GM23338 (cell line): Measurements from ENCODE around the gene RAB37. TPM values are rescaled to one million over a fixed set of nuclear protein-coding genes. Genes with fewer than 3 reads are reported as not detected.

Source experiments
- ATAC-seq: fragments of 200-7000 bp; cut with Tn5 transposase; 3 replicates; pipeline ENCODE4 v1.9.1; 2020
- DNase-seq: peaks from one replicate; pipeline ENCODE4 v3.0.0-alpha.2; 2015; ENCODE audit warnings: low spot score
- H2AFZ ChIP-seq: fragments of 200-600 bp; sonication (generic); 2 replicates; pipeline ENCODE4 v1.8.0; 2016; ENCODE audit warnings: antibody characterized with exemption, mild to moderate bottlenecking, moderate library complexity
- H3F3A ChIP-seq: fragments of 200-600 bp; sonication (generic); replicated peaks from 2 replicates; pipeline ENCODE4 v1.8.0; 2017; ENCODE audit warnings: antibody characterized with exemption, mixed run types, low read depth
- H3K27ac ChIP-seq: fragments of 200-600 bp; sonication (generic); 2 replicates; pipeline ENCODE4 v1.6.1; 2016; ENCODE audit warnings: low read depth
- H3K27me3 ChIP-seq: fragments of 200-600 bp; sonication (generic); 2 replicates; pipeline ENCODE4 v1.8.0; 2016; ENCODE audit warnings: mild to moderate bottlenecking, mixed run types, moderate library complexity; ENCODE audit not compliant: insufficient read depth
- H3K36me3 ChIP-seq: fragments of 200-600 bp; sonication (generic); 2 replicates; pipeline ENCODE4 v1.8.0; 2016; ENCODE audit warnings: mild to moderate bottlenecking; ENCODE audit not compliant: insufficient read depth
- H3K4me1 ChIP-seq: fragments of 200-600 bp; sonication (generic); 2 replicates; pipeline ENCODE4 v1.8.0; 2016; ENCODE audit warnings: mild to moderate bottlenecking, moderate library complexity; ENCODE audit not compliant: insufficient read depth
- H3K4me2 ChIP-seq: fragments of 200-600 bp; sonication (generic); 2 replicates; pipeline ENCODE4 v1.7.1; 2017; ENCODE audit warnings: mixed run types
- H3K4me3 ChIP-seq: fragments of 200-600 bp; sonication (generic); 2 replicates; pipeline ENCODE4 v1.6.1; 2016; ENCODE audit warnings: mixed run types
- H3K79me2 ChIP-seq: fragments of 200-600 bp; sonication (generic); replicated peaks from 2 replicates; pipeline ENCODE4 v1.8.0; 2017; ENCODE audit warnings: mild to moderate bottlenecking; ENCODE audit not compliant: insufficient read depth
- H3K9me2 ChIP-seq: fragments of 200-600 bp; sonication (generic); 2 replicates; pipeline ENCODE4 v1.8.0; 2017; ENCODE audit not compliant: insufficient read depth
- H4K20me1 ChIP-seq: fragments of 200-600 bp; sonication (generic); replicated peaks from 2 replicates; pipeline ENCODE4 v1.8.0; 2017; ENCODE audit warnings: mild to moderate bottlenecking; ENCODE audit not compliant: insufficient read depth
- H3K27ac Mint-ChIP-seq: 2 replicates; pipeline ENCODE4 v1.8.0; 2020; ENCODE audit warnings: inconsistent platforms, mild to moderate bottlenecking, moderate library complexity, mixed read lengths
- H3K27me3 Mint-ChIP-seq: 3 replicates; pipeline ENCODE4 v1.8.0; 2022; ENCODE audit warnings: low read depth, mild to moderate bottlenecking, moderate library complexity, mixed read lengths, inconsistent platforms; ENCODE audit not compliant: insufficient read depth, poor library complexity
- H3K36me3 Mint-ChIP-seq: 3 replicates; pipeline ENCODE4 v1.8.0; 2021; ENCODE audit warnings: low read depth, mild to moderate bottlenecking, inconsistent platforms, moderate library complexity, mixed read lengths
- H3K4me1 Mint-ChIP-seq: 3 replicates; pipeline ENCODE4 v1.8.0; 2020; ENCODE audit warnings: mild to moderate bottlenecking, inconsistent platforms, mixed read lengths
- H3K4me3 Mint-ChIP-seq: 3 replicates; pipeline ENCODE4 v1.8.0; 2021; ENCODE audit warnings: moderate library complexity, mild to moderate bottlenecking, inconsistent platforms, mixed read lengths
- H3K9me3 Mint-ChIP-seq: 3 replicates; pipeline ENCODE4 v1.8.0; 2020; ENCODE audit warnings: moderate library complexity, mild to moderate bottlenecking, inconsistent platforms, mixed read lengths
- CTCF ChIP-seq, 2 experiments: fragments of 200-600 bp in 1 of 2; sonication (generic) in 1 of 2; conservative IDR thresholded peaks; 2 replicates each; pipeline versions ENCODE4 v1.5.1 to v1.6.1; 2016 to 2017; ENCODE audit warnings: antibody characterized with exemption in 2 of 2, low read depth in 2 of 2, mild to moderate bottlenecking in 2 of 2, moderate library complexity in 1 of 2
- ETS1 ChIP-seq: IDR thresholded peaks from 2 replicates; pipeline ENCODE4 v1.6.1; 2016; ENCODE audit warnings: antibody characterized with exemption
- NANOG ChIP-seq: IDR thresholded peaks from 2 replicates; pipeline ENCODE4 v1.6.1; 2016; ENCODE audit warnings: antibody characterized with exemption, borderline replicate concordance
- ZNF114 ChIP-seq: fragments of 250-450 bp; sonication (Bioruptor Pico); IDR thresholded peaks from 2 replicates; pipeline ENCODE4 v1.5.0; 2020; ENCODE audit warnings: mild to moderate bottlenecking, moderate library complexity
- ZNF331 ChIP-seq: fragments of 250-450 bp; sonication (Bioruptor Pico); IDR thresholded peaks from 2 replicates; pipeline ENCODE4 v1.5.0; 2020; ENCODE audit warnings: low read depth, mild to moderate bottlenecking, moderate library complexity
- ZNF462 ChIP-seq: fragments of 250-450 bp; sonication (Bioruptor Pico); IDR thresholded peaks from 2 replicates; pipeline ENCODE4 v1.5.0; 2020; ENCODE audit warnings: mild to moderate bottlenecking, moderate library complexity
- polyA plus RNA-seq: library from polyadenylated mRNA; unstranded; fragments of >200 nt; fragmentation: Nextera tagmentation; extraction: Ambion mirVana; gene quantifications from 2 replicates; pipeline ENCODE4 v1.2.1, GENCODE V29; 2016
- total RNA-seq: library from RNA; depleted of rRNA; stranded (reverse); fragments of >200 nt; shearing (Covaris generic); gene quantifications from 2 replicates; pipeline ENCODE4 v1.2.3, GENCODE V29; 2014

Gene RAB37
- total and polyA plus RNA-seq, 2 experiments from 2014 or later = 3.3 to 5.2 TPM

GRCh38 chr17:74728033-74728701 is 8.9 kb upstream of the RAB37 start (continued):
- TF ChIP-seq ZNF462 = no peak
- no peak for TF ChIP-seq ETS1
- no peak for TF ChIP-seq NANOG

- H3K9me2 ChIP-seq = no peaks in the 10 kb centered on the region
- no peak overlapping the region for H2AFZ ChIP-seq
- H3K79me2 ChIP-seq = no peaks in the 10 kb centered on the region
- H3K4me3 ChIP-seq = no peak overlapping the region
- H3K27me3 ChIP-seq = no peaks in the 10 kb centered on the region
- no peak overlapping the region for H3K4me2 ChIP-seq
- peaks cover 15% of the 10 kb centered on the region for H3F3A ChIP-seq
- no peaks in the 10 kb centered on the region for H3K27me3 Mint-ChIP-seq
- no peak for ATAC-seq
- no peak for DNase-seq
- TF ChIP-seq ZNF114 (CRISPR knock-in tag) (no peak), NANOG (no peak), CTCF (conservative IDR thresholded peaks at IDR 0.05; ENCODE audit: low read depth in 2 of 2) (no peak), ZNF331 (CRISPR knock-in tag) (no peak), ETS1 (no peak)
- no peaks in the 10 kb centered on the region; the same call in 2 of the 3 replicates for H3K9me3 Mint-ChIP-seq
- H3K4me1 ChIP-seq = no peaks in the 10 kb centered on the region
- no peaks in the 10 kb centered on the region for H3K4me1 Mint-ChIP-seq
- H3K36me3 ChIP-seq = no peaks in the 10 kb centered on the region
- no peak overlapping the region for H3K27ac Mint-ChIP-seq
- H3K4me3 Mint-ChIP-seq = no peak overlapping the region
- no peak overlapping the region for H3K27ac ChIP-seq
- H4K20me1 ChIP-seq = no peaks in the 10 kb centered on the region
- no peaks in the 10 kb centered on the region for H3K36me3 Mint-ChIP-seq
Observed at GRCh38 chr17:74728702-74729075, 8.4 kb upstream of the RAB37 start.
